Smooth muscle cell (in vitro differentiated cells): ENCODE results near the gene MRPL3. TPM values are rescaled to one million over a fixed set of nuclear protein-coding genes. Genes with fewer than 3 reads are reported as not detected.

Experiments used
- DNase-seq: peaks from one replicate; lab custom pipeline; 2025; ENCODE audit not compliant: unreplicated experiment; lab: John Stamatoyannopoulos, UW
- H2AFZ ChIP-seq: fragments of 200-600 bp; sonication (generic); 2 replicates; pipeline ENCODE4 v1.6.0; 2016; ENCODE audit warnings: antibody characterized with exemption, low read depth, mild to moderate bottlenecking
- H3F3A ChIP-seq: fragments of 200-600 bp; sonication (generic); 2 replicates; pipeline ENCODE4 v1.6.0; 2017; ENCODE audit warnings: antibody characterized with exemption, low read depth
- H3K27ac ChIP-seq: fragments of 200-600 bp; sonication (generic); 2 replicates; pipeline ENCODE4 v1.5.1; 2016; ENCODE audit warnings: low read depth, mild to moderate bottlenecking
- H3K27me3 ChIP-seq: fragments of 200-600 bp; sonication (generic); 2 replicates; pipeline ENCODE4 v1.6.1; 2016; ENCODE audit warnings: low read depth, mild to moderate bottlenecking
- H3K36me3 ChIP-seq: fragments of 200-600 bp; sonication (generic); 2 replicates; pipeline ENCODE4 v1.5.1; 2016; ENCODE audit warnings: low read depth
- H3K4me1 ChIP-seq: fragments of 200-600 bp; sonication (generic); 2 replicates; pipeline ENCODE4 v1.5.1; 2016; ENCODE audit warnings: low read depth
- H3K4me2 ChIP-seq: fragments of 200-600 bp; sonication (generic); 2 replicates; pipeline ENCODE4 v1.6.0; 2016; ENCODE audit warnings: mild to moderate bottlenecking
- H3K4me3 ChIP-seq: fragments of 200-600 bp; sonication (generic); 2 replicates; pipeline ENCODE4 v1.5.1; 2016; ENCODE audit warnings: mild to moderate bottlenecking
- H3K79me2 ChIP-seq: fragments of 200-600 bp; sonication (generic); 2 replicates; pipeline ENCODE4 v1.6.0; 2016; ENCODE audit warnings: low read depth, mild to moderate bottlenecking
- H3K9ac ChIP-seq: fragments of 200-600 bp; sonication (generic); 2 replicates; pipeline ENCODE4 v1.6.0; 2016; ENCODE audit warnings: low read depth
- H3K9me3 ChIP-seq: fragments of 200-600 bp; sonication (generic); replicated peaks from 2 replicates; pipeline ENCODE4 v1.5.1; 2016; ENCODE audit warnings: low read depth
- H4K20me1 ChIP-seq: fragments of 200-600 bp; sonication (generic); 2 replicates; pipeline ENCODE4 v1.6.0; 2016; ENCODE audit warnings: low read depth
- CTCF ChIP-seq: fragments of 200-600 bp; sonication (generic); IDR thresholded peaks from 2 replicates; pipeline ENCODE4 v1.5.1; 2017; ENCODE audit warnings: borderline replicate concordance, mild to moderate bottlenecking, antibody characterized with exemption; ENCODE audit not compliant: insufficient read depth, poor library complexity, severe bottlenecking
- WGBS: methylation state at CpG from one replicate; pipeline ENCODE4 v1.1.7; 2016; ENCODE audit warnings: low lambda C conversion rate; 5-methylcytosine and 5-hydroxymethylcytosine counted together
- polyA plus RNA-seq: library from polyadenylated mRNA; unstranded; fragments of >200 nt; fragmentation: Nextera tagmentation; extraction: Ambion mirVana; gene quantifications from 2 replicates; pipeline ENCODE4 v1.2.1, GENCODE V29; 2016
- total RNA-seq: library from RNA; depleted of rRNA; stranded (reverse); fragments of >200 nt; gene quantifications from 2 replicates; pipeline ENCODE4 v1.2.3, GENCODE V29; 2014

Gene MRPL3
- total and polyA plus RNA-seq, 2 experiments from 2014 or later: 80.5 to 139 TPM

- peaks cover 7% of the 10 kb centered on the region for H3K27me3 ChIP-seq
- H2AFZ ChIP-seq: no peak overlapping the region
- H3K36me3 ChIP-seq: no peaks in the 10 kb centered on the region
- no peaks in the 10 kb centered on the region for H3K79me2 ChIP-seq
- no peak overlapping the region for H3K4me2 ChIP-seq
- no peak for DNase-seq
- peak; percentile 36 for TF ChIP-seq CTCF
- no peaks in the 10 kb centered on the region for H3F3A ChIP-seq
- H3K27ac ChIP-seq: no peak overlapping the region
- H4K20me1 ChIP-seq: no peaks in the 10 kb centered on the region
- H3K4me1 ChIP-seq: no peaks in the 10 kb centered on the region
- 94% methylated on average over 1 of the region's 1 CpG for WGBS
- H3K4me3 ChIP-seq: no peak overlapping the region
- no peak overlapping the region for H3K9ac ChIP-seq
- no peaks in the 10 kb centered on the region for H3K9me3 ChIP-seq
Measured at GRCh38 chr3:131549340-131549739, 46.6 kb upstream of the MRPL3 start.

GRCh38 chr3:131547585-131547984 lies 44.8 kb upstream of the MRPL3 start:
- Histone ChIP-seq H3K9me3 (no peaks in the 10 kb centered on the region), H3K27me3 (peaks cover 5% of the 10 kb centered on the region), H3K27ac (no peak overlapping the region), H3K36me3 (no peaks in the 10 kb centered on the region), H3K79me2 (no peaks in the 10 kb centered on the region), H4K20me1 (no peaks in the 10 kb centered on the region), H3K4me2 (no peak overlapping the region), H2AFZ (no peak overlapping the region), H3F3A (no peaks in the 10 kb centered on the region), H3K4me3 (no peak overlapping the region), H3K9ac (no peak overlapping the region), H3K4me1 (peaks cover 3% of the 10 kb centered on the region)
- 94% methylated on average over 1 of the region's 1 CpG for WGBS
- no peak for TF ChIP-seq CTCF
- no peak for DNase-seq

GRCh38 chr3:131546441-131546840 lies 43.7 kb upstream of the MRPL3 start:
- Histone ChIP-seq H3K9me3 (no peaks in the 10 kb centered on the region), H3K4me1 (peaks cover 3% of the 10 kb centered on the region), H3K4me2 (no peak overlapping the region), H3K79me2 (no peaks in the 10 kb centered on the region), H3K9ac (no peak overlapping the region), H3K4me3 (no peak overlapping the region), H3K36me3 (no peaks in the 10 kb centered on the region), H3K27ac (no peak overlapping the region), H3K27me3 (no peaks in the 10 kb centered on the region), H3F3A (no peaks in the 10 kb centered on the region), H2AFZ (no peak overlapping the region), H4K20me1 (no peaks in the 10 kb centered on the region)
- no peak for DNase-seq
- TF ChIP-seq CTCF: no peak

GRCh38 chr3:131544557-131544956 lies 41.8 kb upstream of the MRPL3 start:
- H3K36me3 ChIP-seq: no peaks in the 10 kb centered on the region
- no peak for TF ChIP-seq CTCF
- H3K9ac ChIP-seq: no peak overlapping the region
- H3K27me3 ChIP-seq: no peaks in the 10 kb centered on the region
- H3K4me2 ChIP-seq: no peak overlapping the region
- H3K27ac ChIP-seq: no peak overlapping the region
- 100% methylated on average over 2 of the region's 2 CpGs for WGBS
- H3K4me3 ChIP-seq: no peak overlapping the region
- H3F3A ChIP-seq: no peaks in the 10 kb centered on the region
- H4K20me1 ChIP-seq: no peaks in the 10 kb centered on the region
- H2AFZ ChIP-seq: no peak overlapping the region
- H3K9me3 ChIP-seq: no peaks in the 10 kb centered on the region
- DNase-seq: no peak
- H3K79me2 ChIP-seq: no peaks in the 10 kb centered on the region
- H3K4me1 ChIP-seq: peaks cover 3% of the 10 kb centered on the region
